Stomach (tissue), 4 donors: Measurements from ENCODE around the gene HYDIN.
"Not testable (repeated sequence)": the region's sequence is repeated elsewhere in the genome, so short reads cannot be mapped to it uniquely, and the experiment has no call there.

Source experiments
- CTCF ChIP-seq, 7 experiments: fragments of 450-650 bp in 4 of 7; fragments of 200-600 bp in 3 of 7; sonication (generic) in 3 of 7; IDR thresholded peaks; one replicate each; pipeline ENCODE4 v1.5.1; 2016 to 2019; ENCODE audit warnings: antibody characterized with exemption in 7 of 7, control low read depth in 2 of 7, mild to moderate bottlenecking in 1 of 7
- EP300 ChIP-seq: sonication (generic); formaldehyde crosslinking; IDR thresholded peaks from one replicate; pipeline ENCODE4 v1.6.1; 2017; ENCODE audit warnings: antibody characterized with exemption
- POLR2A ChIP-seq, 4 donors: fragments of 450-650 bp; IDR thresholded peaks; one replicate each; pipeline ENCODE4 v1.6.1; 2016; ENCODE audit warnings: antibody characterized with exemption in 4 of 4, control low read depth in 2 of 4, mild to moderate bottlenecking in 1 of 4, moderate library complexity in 1 of 4

DNA sequence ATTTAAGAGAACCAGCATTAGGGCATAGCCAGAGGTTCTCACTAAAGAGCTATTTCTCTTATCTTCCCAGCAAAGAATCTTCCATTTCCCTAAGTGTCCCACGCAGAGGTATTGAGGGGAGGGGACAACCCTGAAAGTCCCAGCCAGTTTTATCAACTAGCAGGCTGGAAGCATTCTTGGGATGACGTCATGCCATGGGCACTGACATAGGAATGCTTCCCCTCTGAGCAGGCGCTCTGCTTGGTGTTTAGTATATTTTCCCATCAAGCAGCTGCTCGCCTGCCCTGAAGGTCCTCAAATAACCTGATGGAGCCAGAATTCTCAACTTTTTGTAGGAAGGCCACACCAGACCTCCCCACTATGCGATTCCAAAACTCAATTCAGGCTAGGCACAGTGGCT, 276.7 kb downstream of the HYDIN start:
- not testable (repeated sequence) for TF ChIP-seq CTCF (IDR thresholded peaks at IDR 0.05); POLR2A (IDR thresholded peaks at IDR 0.05); EP300
